GM12874 (cell line): ENCODE data around the gene FLOT2.

ENCODE experiments used
- TF ChIP-seq, protein P1 (sequence below): IDR thresholded peaks from 2 replicates; pipeline ENCODE4 v1.5.1; 2011; ENCODE audit warnings: low read depth, mild to moderate bottlenecking, control low read depth, low read length, moderate library complexity; ENCODE audit not compliant: insufficient read depth

The FLOT2 gene

DNA sequence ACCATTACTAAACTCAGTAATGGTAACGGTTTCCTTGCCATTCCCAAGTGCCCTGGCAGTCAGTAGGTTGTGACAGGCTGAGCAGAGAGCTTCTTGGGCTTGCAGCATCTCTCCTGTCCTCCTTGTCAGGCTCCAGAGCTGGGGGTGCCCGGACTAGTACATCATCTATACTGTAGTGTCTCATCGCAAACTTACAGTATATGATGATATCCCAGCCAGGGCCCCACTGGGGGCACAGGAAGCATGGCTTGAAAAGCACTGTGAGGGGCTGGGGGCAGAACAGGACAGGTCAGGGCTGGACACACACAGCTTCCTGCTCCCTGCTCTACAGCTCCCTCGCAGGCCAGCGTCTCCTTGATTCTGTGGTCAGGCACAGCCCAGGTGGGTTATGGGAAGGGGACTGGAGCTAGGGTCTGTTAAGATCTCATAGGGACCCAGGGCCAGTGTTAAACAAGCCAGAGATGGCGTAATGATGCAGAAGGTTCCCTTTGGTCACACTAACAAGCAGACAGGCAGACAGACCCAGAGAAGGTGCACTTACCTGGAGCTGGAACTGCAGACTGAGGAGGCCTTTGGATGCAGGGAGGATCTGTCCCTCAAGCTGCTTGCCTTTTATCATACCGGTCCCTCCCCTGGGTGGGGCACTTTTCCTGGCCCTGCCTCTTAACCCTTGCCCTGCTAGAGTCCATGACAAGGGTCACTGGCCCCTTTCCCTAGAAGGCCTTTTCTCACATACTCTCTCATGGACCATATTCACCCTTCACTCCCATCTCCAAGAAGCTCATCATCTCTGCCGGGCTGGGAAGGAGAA is 35.9 kb downstream of the FLOT2 start:
- TF ChIP-seq, protein P1, sequence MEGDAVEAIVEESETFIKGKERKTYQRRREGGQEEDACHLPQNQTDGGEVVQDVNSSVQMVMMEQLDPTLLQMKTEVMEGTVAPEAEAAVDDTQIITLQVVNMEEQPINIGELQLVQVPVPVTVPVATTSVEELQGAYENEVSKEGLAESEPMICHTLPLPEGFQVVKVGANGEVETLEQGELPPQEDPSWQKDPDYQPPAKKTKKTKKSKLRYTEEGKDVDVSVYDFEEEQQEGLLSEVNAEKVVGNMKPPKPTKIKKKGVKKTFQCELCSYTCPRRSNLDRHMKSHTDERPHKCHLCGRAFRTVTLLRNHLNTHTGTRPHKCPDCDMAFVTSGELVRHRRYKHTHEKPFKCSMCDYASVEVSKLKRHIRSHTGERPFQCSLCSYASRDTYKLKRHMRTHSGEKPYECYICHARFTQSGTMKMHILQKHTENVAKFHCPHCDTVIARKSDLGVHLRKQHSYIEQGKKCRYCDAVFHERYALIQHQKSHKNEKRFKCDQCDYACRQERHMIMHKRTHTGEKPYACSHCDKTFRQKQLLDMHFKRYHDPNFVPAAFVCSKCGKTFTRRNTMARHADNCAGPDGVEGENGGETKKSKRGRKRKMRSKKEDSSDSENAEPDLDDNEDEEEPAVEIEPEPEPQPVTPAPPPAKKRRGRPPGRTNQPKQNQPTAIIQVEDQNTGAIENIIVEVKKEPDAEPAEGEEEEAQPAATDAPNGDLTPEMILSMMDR: no peak

DNA sequence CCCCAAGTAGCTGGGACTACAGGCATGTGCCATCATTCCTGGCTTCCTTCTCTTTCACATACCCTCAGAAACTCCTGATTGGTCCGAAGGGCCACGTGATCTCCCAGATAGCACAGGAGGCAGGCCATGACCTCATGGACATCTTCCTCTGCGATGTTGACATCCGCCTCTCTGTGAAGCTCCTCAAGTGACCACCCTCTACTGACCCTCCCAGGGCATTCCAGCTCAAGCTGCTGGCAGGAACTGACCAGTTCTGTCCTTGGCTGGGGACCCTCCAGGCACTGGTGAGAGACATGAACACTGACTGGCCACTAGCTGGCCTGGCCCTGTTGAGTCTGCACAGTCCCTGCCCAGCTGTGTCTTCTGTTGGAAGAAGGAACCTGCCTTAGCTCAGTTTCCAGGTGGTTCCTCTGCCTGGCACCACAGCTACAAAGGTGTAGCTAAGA is 37.1 kb downstream of the FLOT2 start:
- TF ChIP-seq, protein P1: no peak

DNA sequence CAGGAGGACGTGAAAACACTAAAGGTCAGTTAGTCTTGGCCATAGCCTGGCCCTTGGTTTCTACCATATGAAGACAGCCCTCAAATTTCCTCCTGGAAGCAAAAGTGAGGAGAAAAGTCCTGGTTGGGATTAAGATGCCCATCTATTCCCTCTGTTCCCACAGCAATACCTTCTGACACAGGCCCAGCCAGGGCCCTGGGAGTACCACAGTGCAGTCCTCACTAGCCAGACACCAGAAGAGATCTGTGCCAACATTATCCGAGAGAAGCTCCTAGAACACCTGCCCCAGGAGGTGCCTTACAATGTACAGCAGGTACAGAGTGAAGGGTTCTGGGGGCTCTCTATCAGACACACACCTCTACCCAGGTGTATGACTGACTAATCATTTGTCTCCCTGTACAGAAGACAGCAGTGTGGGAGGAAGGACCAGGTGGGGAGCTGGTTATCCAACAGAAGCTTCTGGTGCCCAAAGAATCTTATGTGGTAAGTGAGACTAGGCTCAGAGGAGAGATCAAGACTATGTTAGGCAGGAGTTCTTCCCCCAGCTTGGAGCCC is 38.7 kb downstream of the FLOT2 start:
- TF ChIP-seq, protein P1: no peak

DNA sequence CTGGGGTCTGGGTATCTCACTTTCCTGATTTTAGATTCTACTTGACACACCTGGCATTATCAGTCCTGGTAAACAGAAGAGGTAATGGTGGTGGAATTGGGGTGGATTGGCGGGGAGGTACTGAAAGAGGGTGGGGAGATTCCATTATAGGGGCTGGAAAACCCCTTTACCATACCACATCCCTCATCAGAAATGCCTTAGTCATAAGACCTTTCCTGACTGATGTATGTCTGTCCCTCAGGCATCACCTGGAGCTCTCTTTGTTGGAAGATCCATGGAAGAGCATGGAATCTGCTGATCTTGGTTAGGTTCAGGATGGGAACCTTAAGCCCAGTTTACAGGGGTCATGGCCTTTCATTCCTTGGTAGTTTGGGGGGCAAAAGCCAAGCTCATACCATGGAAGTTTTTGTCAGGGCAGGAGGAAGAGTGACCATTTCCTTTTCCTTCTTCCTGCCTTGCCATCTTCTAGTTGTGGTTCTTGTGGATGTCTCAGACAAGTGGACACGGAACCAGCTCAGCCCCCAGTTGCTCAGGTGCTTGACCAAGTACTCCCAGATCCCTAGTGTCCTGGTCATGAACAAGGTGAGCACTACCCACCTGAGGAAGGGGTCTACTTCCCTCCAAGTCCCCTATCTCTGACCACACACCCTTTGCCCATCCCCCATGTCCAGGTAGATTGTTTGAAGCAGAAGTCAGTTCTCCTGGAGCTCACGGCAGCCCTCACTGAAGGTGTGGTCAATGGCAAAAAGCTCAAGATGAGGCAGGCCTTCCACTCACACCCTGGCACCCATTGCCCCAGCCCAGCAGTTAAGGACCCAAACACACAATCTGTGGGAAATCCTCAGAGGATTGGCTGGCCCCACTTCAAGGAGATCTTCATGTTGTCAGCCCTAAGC is 39.4 kb downstream of the FLOT2 start:
- TF ChIP-seq, protein P1: no peak

DNA sequence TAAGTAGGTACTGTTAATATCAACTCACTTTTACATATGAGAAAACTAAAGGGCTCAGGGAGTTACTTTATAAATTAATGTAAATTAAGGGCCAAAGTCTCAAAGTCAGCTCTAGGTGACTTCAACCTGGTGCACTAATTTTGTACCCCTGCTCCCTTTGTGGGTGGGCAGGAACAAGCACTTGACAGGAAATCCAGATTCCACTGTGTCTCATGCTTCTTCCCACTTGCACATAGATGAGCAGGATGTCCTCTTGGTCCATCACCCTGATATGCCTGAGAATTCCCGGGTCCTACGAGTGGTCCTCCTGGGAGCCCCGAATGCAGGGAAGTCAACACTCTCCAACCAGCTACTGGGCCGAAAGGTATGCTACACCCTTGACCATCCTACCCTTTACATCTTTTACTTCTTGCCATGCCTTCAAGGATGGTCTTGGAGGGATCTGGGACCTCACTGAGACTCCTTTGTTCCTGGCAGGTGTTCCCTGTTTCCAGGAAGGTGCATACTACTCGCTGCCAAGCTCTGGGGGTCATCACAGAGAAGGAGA is 41.4 kb downstream of the FLOT2 start:
- TF ChIP-seq, protein P1: no peak

DNA sequence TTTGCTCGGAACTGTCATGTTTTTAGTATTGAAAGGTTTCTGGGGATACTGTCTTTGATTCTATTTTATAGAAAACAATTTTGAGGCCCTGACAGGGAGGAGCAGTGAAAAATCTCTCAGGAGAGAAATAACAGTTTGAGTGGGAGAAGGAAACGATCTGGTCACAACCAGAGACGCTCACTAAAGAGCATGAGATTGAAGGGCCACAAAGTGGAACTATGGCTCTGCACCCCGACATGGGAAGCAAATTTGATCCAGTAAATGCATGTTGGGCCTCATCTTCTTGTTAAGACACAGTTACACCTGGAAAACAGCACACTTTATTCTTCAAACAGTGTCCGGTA is 42.2 kb downstream of the FLOT2 start:
- TF ChIP-seq, protein P1: no peak
